ENCODE results near the gene FYB2.

The FYB2 gene

GRCh38 chr1:56819387-56819899 lies at the start of gene FYB2:
Gene FYB2, minus strand, starts transcription at chr1:56819404. Its CDS starts 114 bp downstream, at chr1:56819290.
- DNase-seq (ENCODE audit: low spot score) = no peak

GRCh38 chr1:56868761-56869160 lies 49.6 kb upstream of the FYB2 start:
- no peak for DNase-seq (ENCODE audit: low spot score)

GRCh38 chr1:56867491-56867890 lies 48.3 kb upstream of the FYB2 start:
- DNase-seq (ENCODE audit: low spot score) = no peak

GRCh38 chr1:56866656-56867055 lies 47.5 kb upstream of the FYB2 start:
- DNase-seq (ENCODE audit: low spot score) = no peak

GRCh38 chr1:56864430-56864829 lies 45.2 kb upstream of the FYB2 start:
- no peak for DNase-seq (ENCODE audit: low spot score)

GRCh38 chr1:56863265-56863992 lies 44.2 kb upstream of the FYB2 start:
- no peak for DNase-seq (ENCODE audit: low spot score)

GRCh38 chr1:56859287-56859686 lies 40.1 kb upstream of the FYB2 start:
- no peak for DNase-seq (ENCODE audit: low spot score)

- DNase-seq (ENCODE audit: low spot score) = no peak
Observed at GRCh38 chr1:56856186-56856585, 37.0 kb upstream of the FYB2 start.

- DNase-seq (ENCODE audit: low spot score) = no peak
Observed at GRCh38 chr1:56855190-56855589, 36.0 kb upstream of the FYB2 start.

GRCh38 chr1:56854521-56855099 lies 35.4 kb upstream of the FYB2 start, which contains the start of gene C8A:
Gene C8A, plus strand, starts transcription at chr1:56854797. Its CDS starts 105 bp downstream, at chr1:56854902.
- DNase-seq (ENCODE audit: low spot score) = no peak

GRCh38 chr1:56852476-56852875 lies 33.3 kb upstream of the FYB2 start:
- DNase-seq (ENCODE audit: low spot score) = no peak

GRCh38 chr1:56850922-56851321 lies 31.7 kb upstream of the FYB2 start:
- no peak for DNase-seq (ENCODE audit: low spot score)

- no peak for DNase-seq (ENCODE audit: low spot score)
Observed at GRCh38 chr1:56850411-56850810, 31.2 kb upstream of the FYB2 start.

- no peak for DNase-seq (ENCODE audit: low spot score)
Observed at GRCh38 chr1:56849750-56850149, 30.5 kb upstream of the FYB2 start.

- DNase-seq (ENCODE audit: low spot score) = no peak
Observed at GRCh38 chr1:56845343-56845742, 26.1 kb upstream of the FYB2 start.

- no peak for DNase-seq (ENCODE audit: low spot score)
Observed at GRCh38 chr1:56844545-56845136, 25.4 kb upstream of the FYB2 start.

GRCh38 chr1:56843544-56843943 lies 24.3 kb upstream of the FYB2 start:
- no peak for DNase-seq (ENCODE audit: low spot score)

- DNase-seq (ENCODE audit: low spot score) = no peak
Observed at GRCh38 chr1:56838759-56839158, 19.6 kb upstream of the FYB2 start.

- no peak for DNase-seq (ENCODE audit: low spot score)
Observed at GRCh38 chr1:56837244-56837939, 18.2 kb upstream of the FYB2 start.

- DNase-seq (ENCODE audit: low spot score) = no peak
Observed at GRCh38 chr1:56836359-56836758, 17.2 kb upstream of the FYB2 start.

GRCh38 chr1:56835657-56836056 lies 16.5 kb upstream of the FYB2 start:
- DNase-seq (ENCODE audit: low spot score) = no peak

- DNase-seq (ENCODE audit: low spot score) = no peak
Observed at GRCh38 chr1:56834137-56834900, 15.1 kb upstream of the FYB2 start.
